Left colon (tissue), 2 donors: ENCODE measurements around the gene ZNF207. TPM values are rescaled to one million over a fixed set of nuclear protein-coding genes. Genes with fewer than 3 reads are reported as not detected.
"Not testable (repeated sequence)": the region's sequence is repeated elsewhere in the genome, so short reads cannot be mapped to it uniquely, and the experiment has no call there.

Experiments used
- ATAC-seq: fragments of 200-7000 bp; cut with Tn5 transposase; one replicate; pipeline ENCODE4 v1.9.1; 2020; ENCODE audit warnings: mild to moderate bottlenecking, moderate library complexity
- DNase-seq, 2 donors: peaks; one replicate each; pipeline ENCODE4 v3.0.0-alpha.2; 2020
- intact Hi-C, 2 donors: fragments of 100-400 bp; cut with DNase I in 1 of 2; cut with micrococcal nuclease in 1 of 2; formaldehyde crosslinking; loops; one replicate each; pipeline versions ENCODE4 v1.11.2 to v1.14.0; 2022; cut with DNase I, micrococcal nuclease
- microRNA-seq, 2 donors: library from miRNA; unstranded; fragments of <30 nt; microRNA quantifications; one replicate each; pipeline versions ENCODE4 v1.1.0 to v1.2.0, GENCODE V29; 2020
- total RNA-seq, 2 donors: library from RNA; stranded (reverse); fragmentation: NEBNext Ultra II Directional; extraction: Animal tissue kit (Norgen Biotek cat#: 25700); gene quantifications; one replicate each; pipeline ENCODE4 v1.2.1, GENCODE V29; 2021
- donor health status: DM: no; HTN: no; CAD: no.
- donor health status: DM: yes; HTN: yes; CAD: no.

ZNF207 gene
- total RNA-seq, 2 donors from 2014 or later: 135 to 143 TPM

DNA sequence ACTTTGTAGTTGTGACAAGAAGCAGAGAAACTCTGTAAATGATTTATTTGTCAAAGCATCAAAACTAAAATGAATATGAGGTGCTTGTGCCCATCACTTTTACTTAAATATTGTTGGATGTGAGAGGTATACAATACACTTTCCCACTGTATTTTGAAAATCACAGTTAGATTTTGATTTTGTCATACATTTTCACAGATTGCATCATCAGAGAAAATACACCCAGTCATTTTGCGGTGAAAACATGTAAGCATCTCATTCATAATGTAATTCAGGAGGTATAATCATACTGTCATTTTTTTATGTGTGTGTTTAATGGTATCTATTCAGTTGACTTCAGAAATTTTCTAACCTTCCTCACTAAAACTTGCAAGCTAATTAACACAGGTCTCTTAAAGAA, 11.3 kb downstream of the ZNF207 start:
- DNase-seq (no peak), ATAC-seq (no peak)
- intact Hi-C loops: no loop called here

DNA sequence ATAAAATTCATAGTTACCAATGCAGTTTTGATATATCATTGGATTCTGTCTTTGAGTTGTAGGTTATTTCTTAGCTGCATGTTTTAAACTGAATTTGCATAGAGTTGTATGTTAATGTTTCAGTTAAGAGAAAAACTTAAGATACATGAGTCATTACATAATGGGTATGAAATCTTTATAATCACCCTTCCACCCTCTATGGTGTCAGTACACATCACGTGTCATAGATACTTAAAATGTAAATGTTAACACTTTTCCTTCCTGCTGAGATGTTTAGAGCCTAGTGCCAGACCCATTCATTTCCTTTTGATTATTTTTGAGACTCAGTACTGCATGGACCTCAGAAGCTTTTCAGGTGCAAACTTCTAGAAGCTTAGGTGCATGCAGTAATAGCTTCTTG, 20.5 kb downstream of the ZNF207 start:
- ATAC-seq (peak; percentile 14), DNase-seq (no peak)
- intact Hi-C loops: no loop called here

DNA sequence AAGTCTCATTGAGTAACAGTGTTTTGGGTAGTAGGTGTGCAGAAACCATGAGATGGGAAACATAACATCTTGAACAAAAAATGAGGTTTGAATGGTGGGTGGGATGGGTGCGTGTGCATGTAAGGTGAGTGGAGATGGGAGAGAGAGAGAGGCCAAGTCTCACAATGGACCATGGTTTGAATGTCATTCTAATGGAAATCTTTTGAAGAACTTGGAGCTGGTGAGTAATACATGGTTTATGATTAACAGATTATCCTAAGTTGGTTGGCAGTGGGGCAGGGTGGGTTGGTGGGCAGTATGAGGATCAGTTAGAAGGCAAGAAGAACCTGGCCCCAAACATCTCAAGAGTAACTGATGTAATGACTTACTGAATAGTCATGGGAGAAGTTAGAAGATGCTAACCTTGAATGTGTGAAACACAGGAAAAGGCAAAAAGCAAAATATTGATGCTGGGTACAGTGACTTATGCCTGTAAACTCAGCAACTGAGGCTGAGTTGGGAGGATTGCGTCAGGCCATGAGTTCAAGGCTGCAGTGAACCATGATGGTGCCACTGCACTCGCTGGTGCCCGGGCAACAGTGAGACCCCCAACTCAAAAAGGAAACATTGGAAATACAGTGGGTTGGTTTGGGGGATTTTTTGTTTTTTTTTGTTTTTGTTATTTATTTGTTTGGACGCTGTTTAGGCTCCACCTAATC, 32.7 kb downstream of the ZNF207 start:
- ATAC-seq (peak; percentile 7), DNase-seq (no peak)

DNA sequence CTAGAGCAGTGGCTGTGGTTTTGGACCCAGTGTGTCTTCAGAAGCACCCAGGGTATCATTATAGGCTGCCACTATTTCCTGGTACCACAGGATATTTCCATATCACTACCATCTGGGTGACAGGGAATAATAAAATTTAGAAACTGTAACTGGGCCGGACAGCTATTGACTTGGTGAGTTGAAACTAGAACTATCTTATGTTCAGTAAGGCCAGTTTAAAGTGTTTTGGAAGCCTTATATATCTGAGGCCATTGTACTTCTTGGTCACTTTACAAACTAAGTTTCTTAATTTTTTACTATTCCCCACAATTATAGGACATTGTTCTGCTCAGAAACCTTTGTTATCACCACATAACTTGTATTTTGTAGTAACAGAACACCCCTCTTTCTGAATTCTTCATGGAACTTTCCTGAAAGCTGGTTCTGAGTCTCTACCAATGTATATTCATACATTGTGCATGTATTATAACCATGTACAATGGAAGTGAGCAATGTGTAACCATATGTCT, 34.0 kb downstream of the ZNF207 start:
- DNase-seq (no peak), ATAC-seq (peak; percentile 36)
- intact Hi-C loops: no loop called here

More for the DNA sequence above, 32.7 kb downstream of the ZNF207 start:
- intact Hi-C loops: no loop called here

DNA sequence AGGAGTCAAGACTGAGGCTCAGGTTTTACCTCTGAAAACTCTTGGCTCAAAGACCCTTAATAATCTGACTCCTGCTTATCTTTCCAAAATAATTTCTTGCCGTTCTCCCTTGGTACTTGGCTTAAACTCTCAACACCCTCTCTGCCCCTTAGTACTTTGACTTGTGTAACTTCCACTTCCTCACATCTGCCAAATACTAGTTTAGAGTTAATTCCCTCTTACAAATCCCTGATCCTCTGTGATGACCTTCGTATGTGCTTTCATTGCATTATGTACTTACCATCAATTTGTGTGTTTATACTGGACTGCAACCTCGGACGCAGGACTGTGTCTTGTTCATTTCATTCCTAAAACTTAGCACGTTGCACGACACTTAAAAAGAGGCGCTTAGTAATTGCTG, 35.2 kb downstream of the ZNF207 start:
- no peak for ATAC-seq
- DNase-seq: no peak
- intact Hi-C loops: no loop called here

DNA sequence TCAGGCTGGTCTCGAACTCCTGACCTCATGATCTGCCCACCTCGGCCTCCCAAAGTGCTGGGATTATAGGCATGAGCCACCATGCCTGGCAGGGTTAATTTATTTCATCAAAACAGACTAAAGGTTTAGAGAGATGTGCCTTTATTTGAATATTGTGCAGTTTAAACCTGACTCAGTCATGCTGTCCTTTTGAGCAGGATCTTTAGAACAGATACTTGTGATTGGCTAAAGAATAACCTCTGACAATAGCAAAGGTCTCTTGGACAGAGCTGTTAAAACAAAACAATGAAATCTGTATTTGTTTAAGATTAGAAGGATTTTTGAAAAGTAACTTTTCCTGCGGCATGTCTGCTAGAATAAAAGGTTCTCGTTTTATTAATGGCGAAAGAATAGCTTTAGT, 36.0 kb downstream of the ZNF207 start:
- ATAC-seq: no peak
- intact Hi-C loops: no loop called here
- no peak for DNase-seq

DNA sequence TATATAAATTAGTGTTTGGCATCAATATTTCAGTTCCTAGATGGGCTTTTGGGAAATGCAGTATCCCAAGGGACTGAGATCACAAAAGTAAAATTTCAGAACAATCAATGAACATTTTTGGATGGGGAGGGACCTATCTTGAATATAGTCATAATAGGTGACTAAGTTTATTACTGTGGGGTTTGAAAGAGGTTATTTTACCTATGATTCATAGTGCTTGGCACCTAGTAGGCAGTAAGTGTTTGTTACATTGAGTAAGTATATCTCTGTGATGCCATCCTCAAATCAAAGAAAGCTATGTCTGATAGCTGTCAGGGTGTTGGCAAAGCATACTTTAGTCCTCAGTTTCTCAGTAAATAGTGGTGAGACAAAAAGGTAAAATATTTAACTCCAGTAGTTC, 36.9 kb downstream of the ZNF207 start:
- no peak for DNase-seq
- peak; percentile 14 for ATAC-seq
- intact Hi-C loops: no loop called here

GRCh38 chr17:32388128-32388527, 38.2 kb downstream of the ZNF207 start:
- ATAC-seq, intact Hi-C loops, DNase-seq: not testable (repeated sequence)

DNA sequence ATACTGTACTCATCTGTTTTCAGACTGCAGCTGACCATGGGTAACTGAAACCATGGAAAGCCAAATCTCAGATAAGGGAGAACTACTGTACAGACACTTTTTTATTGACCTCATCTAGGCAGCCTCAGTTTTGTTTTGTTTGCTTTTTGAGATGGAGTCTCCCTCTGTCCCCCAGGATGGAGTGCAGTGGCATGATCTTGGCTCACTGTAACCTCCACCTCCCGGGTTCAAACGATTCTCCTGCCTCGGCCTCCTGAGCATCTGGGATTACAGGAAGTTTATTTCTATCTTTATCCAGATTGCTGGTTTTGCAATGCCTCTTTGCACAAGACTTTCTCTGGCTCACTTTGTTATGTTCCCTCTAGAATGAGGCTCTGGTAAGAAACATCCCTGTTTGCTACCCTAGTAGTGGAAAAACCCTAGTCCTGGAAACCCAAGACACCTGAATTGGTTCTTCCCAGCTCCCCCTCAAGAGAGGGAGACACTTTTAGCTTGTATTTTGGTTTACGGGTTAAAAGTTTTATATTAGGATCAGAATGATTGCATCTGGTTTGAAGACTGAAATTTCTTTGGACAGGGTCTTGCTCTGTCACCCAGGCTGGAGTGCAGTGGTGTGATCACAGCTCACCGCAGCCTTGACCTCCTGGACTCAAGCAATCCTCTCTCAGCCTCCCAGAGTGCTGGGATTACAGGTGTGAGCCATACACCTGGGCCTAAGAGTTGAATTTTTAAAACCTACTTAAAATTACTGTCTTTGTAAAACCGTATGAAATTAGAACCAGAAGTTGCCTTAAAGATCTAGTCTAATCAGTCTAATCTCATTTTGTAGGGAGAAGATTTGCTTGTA, 38.9 kb downstream of the ZNF207 start:
- no peak for ATAC-seq
- intact Hi-C loops: no loop called here
- no peak for DNase-seq

DNA sequence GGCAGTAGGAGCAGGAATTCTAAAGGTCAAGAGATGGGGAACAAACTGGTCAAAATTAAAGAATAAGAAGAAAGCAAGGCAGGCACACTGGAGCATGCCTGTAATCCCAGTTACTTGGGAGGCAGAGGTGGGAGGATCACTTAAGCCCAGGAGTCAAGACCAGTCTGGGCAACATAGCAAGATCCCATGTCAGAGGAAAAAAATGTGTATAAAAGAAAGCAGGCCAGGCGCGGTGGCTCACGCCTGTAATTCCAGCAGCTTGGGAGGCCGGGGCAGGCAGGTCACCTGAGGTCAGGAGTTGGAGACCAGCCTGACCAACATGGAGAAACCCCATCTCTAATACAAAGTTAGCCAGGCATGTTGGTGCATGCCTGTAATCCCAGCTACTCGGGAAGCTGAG, 43.9 kb downstream of the ZNF207 start:
- intact Hi-C loops: no loop called here
- no peak for ATAC-seq
- DNase-seq: no peak

DNA sequence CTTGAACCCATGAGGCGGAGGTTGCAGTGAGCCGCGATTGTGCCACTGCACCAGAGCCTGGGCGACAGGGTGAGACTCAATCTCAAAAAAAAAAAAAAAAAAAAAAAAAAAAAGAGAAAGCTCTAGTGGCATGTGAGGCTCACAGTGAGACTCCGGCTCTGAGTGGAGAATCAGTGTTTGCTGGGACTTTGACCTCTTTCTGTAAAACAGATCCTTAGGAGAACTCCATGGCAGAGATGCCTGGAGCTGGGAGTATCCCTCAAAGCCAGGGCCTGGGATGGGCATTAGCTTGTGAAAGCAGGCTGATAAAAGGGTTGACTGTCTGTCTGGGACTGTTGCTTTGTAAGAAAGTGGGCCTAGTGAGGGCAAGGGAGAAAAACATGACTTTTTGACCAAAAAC, 46.4 kb downstream of the ZNF207 start:
- peak; percentile 94 for ATAC-seq
- intact Hi-C loops: no loop called here
- DNase-seq: peak in 1 of 2 donors; percentile 14

DNA sequence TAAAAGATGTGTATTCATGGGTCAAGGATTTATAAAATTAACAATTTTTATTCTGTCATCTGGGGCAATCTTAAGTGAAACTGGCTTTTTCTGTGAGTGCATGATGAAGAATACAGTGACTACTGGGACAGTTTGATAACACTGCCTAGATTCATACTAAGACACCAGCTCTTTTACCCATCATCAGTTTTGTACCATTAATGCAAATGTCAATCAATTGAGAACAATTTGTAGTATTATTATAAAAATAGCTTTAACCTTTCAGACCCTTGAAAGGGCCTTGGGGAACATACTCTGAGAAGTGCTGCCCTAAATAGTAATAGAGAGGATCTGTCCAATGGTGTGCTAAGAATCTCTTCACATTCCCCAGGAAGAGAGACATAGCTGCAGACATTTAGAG, 49.0 kb downstream of the ZNF207 start:
- intact Hi-C loops: no loop called here
- no peak for ATAC-seq
- DNase-seq: no peak

GRCh38 chr17:32410085-32410484, 60.1 kb downstream of the ZNF207 start:
- intact Hi-C loops, ATAC-seq, DNase-seq: not testable (repeated sequence)

GRCh38 chr17:32426894-32427293, 76.9 kb downstream of the ZNF207 start:
- DNase-seq (no peak), ATAC-seq (no peak)
- intact Hi-C loops: no loop called here

DNA sequence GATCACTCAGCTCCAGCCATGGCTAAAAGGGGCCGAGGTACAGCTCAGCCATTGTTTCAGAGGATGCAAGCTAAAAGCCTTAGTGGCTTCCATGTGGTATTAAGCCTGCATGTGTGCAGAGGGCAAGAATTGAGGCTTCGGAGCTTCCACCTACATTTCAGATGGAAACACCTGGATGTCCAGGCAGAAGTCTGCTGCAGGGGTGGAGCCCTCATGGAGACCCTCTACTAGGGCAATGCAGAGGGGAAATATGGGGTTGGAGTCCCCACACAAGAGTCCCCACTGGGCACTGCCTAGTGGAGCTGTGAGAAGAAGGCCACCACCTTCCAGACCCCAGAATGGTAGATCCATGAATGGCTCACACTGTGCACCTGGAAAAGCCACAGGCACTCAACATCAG, 79.6 kb downstream of the ZNF207 start:
- ATAC-seq (no peak), DNase-seq (no peak)
- intact Hi-C loops: no loop called here

Small RNA genes lying within 50 kb of the gene (microRNA-seq; reads per million reads assigned to microRNA genes)
- 1.1 to 10.9 reads per million in 2 donors for gene MIR632

Other genes starting within 250 kb of the ZNF207 start
- gene RHOT1, start 207.7 kb upstream of the ZNF207 start, total RNA-seq: 10 to 100 TPM; 23.0 to 23.1 TPM
- gene RHBDL3, start 84.3 kb upstream of the ZNF207 start, total RNA-seq: under 1 TPM; 0.50 to 0.73 TPM
- gene C17orf75, start 8.0 kb upstream of the ZNF207 start, total RNA-seq: 10 to 100 TPM; 11.2 to 11.3 TPM
- gene PSMD11, start 94.4 kb downstream of the ZNF207 start, total RNA-seq: 10 to 100 TPM; 77.4 to 79.3 TPM
- 1 to 10 TPM in 1 of 2 donors, under 1 TPM in 1; 0.61 to 1.1 TPM for gene CDK5R1, start 136.8 kb downstream of the ZNF207 start, total RNA-seq